Liver (tissue), 9 donors: ENCODE measurements around the gene HDAC5. TPM values are rescaled to one million over a fixed set of nuclear protein-coding genes. Genes with fewer than 3 reads are reported as not detected.

Experiments used
- DNase-seq: peaks from one replicate; pipeline ENCODE4 v3.0.0-alpha.2; 2017; ENCODE audit warnings: low spot score
- H3K27ac ChIP-seq, 2 donors: one replicate each; pipeline ENCODE4 v1.7.0; 2013; ENCODE audit warnings: inconsistent platforms in 2 of 2, low read length in 2 of 2, control low read depth in 1 of 2, low read depth in 1 of 2, mild to moderate bottlenecking in 1 of 2
- H3K27me3 ChIP-seq, 4 donors: one replicate each; pipeline versions ENCODE4 v1.6.1 to v1.7.0; 2013; ENCODE audit warnings: low read length in 3 of 4, inconsistent platforms in 1 of 4, mild to moderate bottlenecking in 1 of 4, moderate library complexity in 1 of 4; ENCODE audit not compliant: control insufficient read depth in 4 of 4, insufficient read depth in 4 of 4
- H3K36me3 ChIP-seq, 4 donors: one replicate each; pipeline versions ENCODE4 v1.6.1 to v1.7.0; 2013; ENCODE audit warnings: low read length in 3 of 4, mild to moderate bottlenecking in 3 of 4, low read depth in 1 of 4, moderate library complexity in 1 of 4; ENCODE audit not compliant: control insufficient read depth in 4 of 4, insufficient read depth in 3 of 4
- H3K4me1 ChIP-seq, 4 donors: one replicate each; pipeline versions ENCODE4 v1.6.1 to v1.7.0; 2013; ENCODE audit warnings: low read length in 3 of 4, mild to moderate bottlenecking in 3 of 4, moderate library complexity in 1 of 4; ENCODE audit not compliant: control insufficient read depth in 4 of 4, insufficient read depth in 4 of 4
- H3K4me3 ChIP-seq, 3 donors: one replicate each; pipeline versions ENCODE4 v1.6.1 to v1.7.0; 2013; ENCODE audit warnings: low read length in 3 of 3, control low read depth in 1 of 3, low read depth in 1 of 3, mild to moderate bottlenecking in 1 of 3
- H3K9ac ChIP-seq, 2 donors: one replicate each; pipeline ENCODE4 v1.7.0; 2013; ENCODE audit warnings: low read length in 2 of 2, mild to moderate bottlenecking in 2 of 2, moderate library complexity in 2 of 2, control low read depth in 1 of 2, low read depth in 1 of 2
- H3K9me3 ChIP-seq, 4 donors: one replicate each; pipeline versions ENCODE4 v1.6.1 to v1.7.0; 2013; ENCODE audit warnings: low read length in 3 of 4; ENCODE audit not compliant: control insufficient read depth in 4 of 4
- EGR1 ChIP-seq, 2 donors: IDR thresholded peaks; 2 replicates each; pipeline ENCODE4 v1.6.1; 2016 to 2018; ENCODE audit warnings: antibody characterized with exemption in 2 of 2, low read depth in 2 of 2
- FOXA1 ChIP-seq: IDR thresholded peaks from 2 replicates; pipeline ENCODE4 v1.6.1; 2016; ENCODE audit warnings: antibody characterized with exemption
- FOXA2 ChIP-seq: IDR thresholded peaks from 2 replicates; pipeline ENCODE4 v1.6.1; 2016; ENCODE audit warnings: antibody characterized with exemption
- GABPA ChIP-seq, 2 donors: IDR thresholded peaks in 1 of 2; conservative IDR thresholded peaks in 1 of 2; 2 replicates each; pipeline ENCODE4 v1.6.1; 2016; ENCODE audit warnings: antibody characterized with exemption in 2 of 2, mild to moderate bottlenecking in 1 of 2, moderate library complexity in 1 of 2
- HNF4A ChIP-seq, 2 donors: conservative IDR thresholded peaks; 2 replicates each; pipeline ENCODE4 v1.6.1; 2016; ENCODE audit warnings: antibody characterized with exemption in 2 of 2, mild to moderate bottlenecking in 2 of 2
- HNF4G ChIP-seq: IDR thresholded peaks from 2 replicates; pipeline ENCODE4 v1.6.1; 2016; ENCODE audit warnings: antibody characterized with exemption
- RAD21 ChIP-seq, 2 donors: IDR thresholded peaks; 2 replicates each; pipeline ENCODE4 v1.6.1; 2016; ENCODE audit warnings: antibody characterized with exemption in 2 of 2, mild to moderate bottlenecking in 2 of 2
- RXRA ChIP-seq, 2 donors: IDR thresholded peaks; 2 replicates each; pipeline ENCODE4 v1.6.1; 2017 to 2018; ENCODE audit warnings: antibody characterized with exemption in 2 of 2, mild to moderate bottlenecking in 1 of 2
- SP1 ChIP-seq: IDR thresholded peaks from 2 replicates; pipeline ENCODE4 v1.6.1; 2018; ENCODE audit warnings: antibody characterized with exemption, mild to moderate bottlenecking
- TAF1 ChIP-seq: conservative IDR thresholded peaks from 2 replicates; pipeline ENCODE4 v1.6.1; 2016; ENCODE audit warnings: antibody characterized with exemption, mild to moderate bottlenecking
- YY1 ChIP-seq: IDR thresholded peaks from 2 replicates; pipeline ENCODE4 v1.6.1; 2016; ENCODE audit warnings: antibody characterized with exemption, mild to moderate bottlenecking
- WGBS: extraction: QIAGEN DNeasy Blood & Tissue Kit; methylation state at CpG from one replicate; pipeline ENCODE4 v1.1.7; 2013; 5-methylcytosine and 5-hydroxymethylcytosine counted together
- polyA plus RNA-seq, 2 donors: library from polyadenylated mRNA; stranded (reverse) in 1 of 2; unstranded in 1 of 2; fragments of 200-250 nt in 1 of 2; fragments of >200 nt in 1 of 2; fragmentation: Nextera tagmentation in 1 of 2; extraction: Ambion mirVana in 1 of 2; gene quantifications; one replicate each; pipeline versions ENCODE4 v1.2.1 to v1.2.3, GENCODE V29; 2013 to 2015
- total RNA-seq, 2 donors: library from RNA; depleted of rRNA; stranded (reverse); fragments of >200 nt; gene quantifications; one replicate each; pipeline ENCODE4 v1.2.3, GENCODE V29; 2014
- TF ChIP-seq, protein P1 (sequence below): IDR thresholded peaks from 2 replicates; pipeline ENCODE4 v1.6.1; 2016; ENCODE audit warnings: antibody characterized with exemption
- TF ChIP-seq, protein P2 (sequence below): IDR thresholded peaks from 2 replicates; pipeline ENCODE4 v1.6.1; 2016; ENCODE audit warnings: antibody characterized with exemption
- TF ChIP-seq, protein P3 (sequence below): IDR thresholded peaks from 2 replicates; pipeline ENCODE4 v1.6.1; 2016; ENCODE audit warnings: antibody characterized with exemption
- TF ChIP-seq, protein P4 (sequence below): IDR thresholded peaks from 2 replicates; pipeline ENCODE4 v1.6.1; 2016; ENCODE audit warnings: antibody characterized with exemption, mild to moderate bottlenecking
- TF ChIP-seq, protein P5 (sequence below): fragments of 150-350 bp; IDR thresholded peaks from 2 replicates; pipeline ENCODE4 v1.5.1; 2017; ENCODE audit warnings: improper control_type of control experiment, low read depth, low read length; ENCODE audit not compliant: missing input control
- donor health status: healthy.
- donor health status: healthy.
- donor health status: healthy.
- donor health status: healthy.
- donor health status: healthy.

The HDAC5 gene
- total and polyA plus RNA-seq, 4 donors = 5.8 to 20.3 (median 14.4) TPM

DNA sequence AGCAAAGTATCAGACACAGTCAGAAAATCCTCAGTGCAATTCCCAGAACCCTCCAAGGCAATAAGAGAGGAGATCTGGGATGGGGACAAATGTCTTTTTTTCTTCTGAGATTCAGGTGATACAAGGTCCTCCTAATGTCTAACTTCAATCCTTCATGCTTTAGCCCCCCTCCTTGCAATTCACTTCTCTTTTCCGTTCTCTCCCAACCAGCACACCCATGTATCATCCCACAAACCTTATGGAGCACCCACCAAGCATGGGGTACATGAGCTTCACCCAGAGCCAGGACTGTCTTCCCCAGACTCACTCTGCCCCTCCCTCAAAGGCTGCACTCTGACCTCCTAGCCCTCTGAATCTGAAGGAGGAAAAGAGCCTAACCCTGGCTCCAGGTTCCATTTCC lies 10.1 kb downstream of the HDAC5 start:
- Histone ChIP-seq H3K27me3 (no peaks in the 10 kb centered on the region), H3K4me3 (no peak overlapping the region), H3K27ac (no peak overlapping the region), H3K4me1 (peaks cover 26 to 69% (median 41%) of the 10 kb centered on the region in 4 donors), H3K36me3 (no peaks in the 10 kb centered on the region), H3K9me3 (no peaks in the 10 kb centered on the region), H3K9ac (no peak overlapping the region)
- no peak for TF ChIP-seq GABPA (IDR thresholded peaks at IDR 0.05 in 1 of 2, conservative IDR thresholded peaks at IDR 0.05 in 1 of 2)
- TF ChIP-seq, protein P1, sequence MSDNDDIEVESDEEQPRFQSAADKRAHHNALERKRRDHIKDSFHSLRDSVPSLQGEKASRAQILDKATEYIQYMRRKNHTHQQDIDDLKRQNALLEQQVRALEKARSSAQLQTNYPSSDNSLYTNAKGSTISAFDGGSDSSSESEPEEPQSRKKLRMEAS = no peak
- DNase-seq = no peak
- 87% methylated on average over 1 of the region's 1 CpG for WGBS

DNA sequence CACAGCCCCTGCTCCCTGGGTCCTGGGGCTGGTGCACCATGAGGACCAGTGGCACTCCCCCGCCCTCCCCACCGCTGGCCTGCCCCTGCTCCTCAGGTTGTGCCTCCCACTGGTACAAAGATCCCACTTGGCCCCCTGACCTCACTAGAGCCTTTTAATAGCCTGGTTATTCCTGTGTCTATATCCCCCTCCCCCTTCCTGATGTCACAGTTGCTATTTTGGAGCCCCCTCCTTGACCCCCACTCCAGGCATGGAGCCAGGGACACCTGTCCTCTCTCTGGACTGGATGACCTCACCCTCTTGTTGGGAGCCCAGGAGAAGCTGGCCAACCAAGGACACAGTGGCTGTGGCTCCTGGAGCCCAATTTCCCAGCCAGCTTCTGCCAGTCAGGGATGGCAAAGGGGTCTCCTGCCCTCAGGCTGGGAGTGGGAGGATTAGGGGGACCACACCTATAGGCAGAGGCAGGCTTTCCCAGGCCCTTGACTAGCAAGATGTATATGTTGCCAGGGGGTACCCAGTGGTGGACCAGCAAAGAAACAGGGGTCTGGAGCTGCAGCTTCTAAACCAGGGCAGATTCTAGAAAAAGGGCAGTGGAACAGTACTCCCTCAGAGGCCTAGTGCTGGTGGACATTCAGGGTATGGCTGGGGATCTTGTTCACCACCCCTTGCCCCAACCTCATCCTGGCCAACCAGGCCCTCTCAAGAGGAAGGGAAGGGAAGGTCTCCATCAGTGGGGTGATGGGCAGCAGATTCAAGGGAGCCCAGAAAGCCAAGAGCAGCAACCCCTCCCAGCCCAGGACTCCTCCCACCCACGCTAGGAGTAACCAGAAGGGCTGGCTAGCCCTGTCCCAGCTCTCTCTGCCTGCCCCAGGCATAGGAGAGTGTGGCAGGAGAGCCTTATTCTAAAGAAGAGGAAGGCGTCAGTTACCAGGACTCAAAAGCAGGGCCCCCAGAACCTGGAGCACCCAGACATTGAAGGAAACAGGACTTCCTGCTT lies 10.9 kb downstream of the HDAC5 start:
- H3K36me3 ChIP-seq = no peaks in the 10 kb centered on the region
- TF ChIP-seq FOXA1 (no peak), RAD21 (IDR thresholded peaks at IDR 0.05) (no peak), GABPA (IDR thresholded peaks at IDR 0.05 in 1 of 2, conservative IDR thresholded peaks at IDR 0.05 in 1 of 2) (no peak), HNF4A (conservative IDR thresholded peaks at IDR 0.05) (no peak), YY1 (no peak), FOXA2 (no peak), HNF4G (no peak), SP1 (no peak), TAF1 (no peak), EGR1 (IDR thresholded peaks at IDR 0.05; ENCODE audit: low read depth in 2 of 2) (no peak), RXRA (IDR thresholded peaks at IDR 0.05) (no peak)
- TF ChIP-seq, protein P2, sequence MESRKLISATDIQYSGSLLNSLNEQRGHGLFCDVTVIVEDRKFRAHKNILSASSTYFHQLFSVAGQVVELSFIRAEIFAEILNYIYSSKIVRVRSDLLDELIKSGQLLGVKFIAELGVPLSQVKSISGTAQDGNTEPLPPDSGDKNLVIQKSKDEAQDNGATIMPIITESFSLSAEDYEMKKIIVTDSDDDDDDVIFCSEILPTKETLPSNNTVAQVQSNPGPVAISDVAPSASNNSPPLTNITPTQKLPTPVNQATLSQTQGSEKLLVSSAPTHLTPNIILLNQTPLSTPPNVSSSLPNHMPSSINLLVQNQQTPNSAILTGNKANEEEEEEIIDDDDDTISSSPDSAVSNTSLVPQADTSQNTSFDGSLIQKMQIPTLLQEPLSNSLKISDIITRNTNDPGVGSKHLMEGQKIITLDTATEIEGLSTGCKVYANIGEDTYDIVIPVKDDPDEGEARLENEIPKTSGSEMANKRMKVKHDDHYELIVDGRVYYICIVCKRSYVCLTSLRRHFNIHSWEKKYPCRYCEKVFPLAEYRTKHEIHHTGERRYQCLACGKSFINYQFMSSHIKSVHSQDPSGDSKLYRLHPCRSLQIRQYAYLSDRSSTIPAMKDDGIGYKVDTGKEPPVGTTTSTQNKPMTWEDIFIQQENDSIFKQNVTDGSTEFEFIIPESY = no peak
- TF ChIP-seq, protein P3, sequence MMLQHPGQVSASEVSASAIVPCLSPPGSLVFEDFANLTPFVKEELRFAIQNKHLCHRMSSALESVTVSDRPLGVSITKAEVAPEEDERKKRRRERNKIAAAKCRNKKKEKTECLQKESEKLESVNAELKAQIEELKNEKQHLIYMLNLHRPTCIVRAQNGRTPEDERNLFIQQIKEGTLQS = no peak
- TF ChIP-seq, protein P4, sequence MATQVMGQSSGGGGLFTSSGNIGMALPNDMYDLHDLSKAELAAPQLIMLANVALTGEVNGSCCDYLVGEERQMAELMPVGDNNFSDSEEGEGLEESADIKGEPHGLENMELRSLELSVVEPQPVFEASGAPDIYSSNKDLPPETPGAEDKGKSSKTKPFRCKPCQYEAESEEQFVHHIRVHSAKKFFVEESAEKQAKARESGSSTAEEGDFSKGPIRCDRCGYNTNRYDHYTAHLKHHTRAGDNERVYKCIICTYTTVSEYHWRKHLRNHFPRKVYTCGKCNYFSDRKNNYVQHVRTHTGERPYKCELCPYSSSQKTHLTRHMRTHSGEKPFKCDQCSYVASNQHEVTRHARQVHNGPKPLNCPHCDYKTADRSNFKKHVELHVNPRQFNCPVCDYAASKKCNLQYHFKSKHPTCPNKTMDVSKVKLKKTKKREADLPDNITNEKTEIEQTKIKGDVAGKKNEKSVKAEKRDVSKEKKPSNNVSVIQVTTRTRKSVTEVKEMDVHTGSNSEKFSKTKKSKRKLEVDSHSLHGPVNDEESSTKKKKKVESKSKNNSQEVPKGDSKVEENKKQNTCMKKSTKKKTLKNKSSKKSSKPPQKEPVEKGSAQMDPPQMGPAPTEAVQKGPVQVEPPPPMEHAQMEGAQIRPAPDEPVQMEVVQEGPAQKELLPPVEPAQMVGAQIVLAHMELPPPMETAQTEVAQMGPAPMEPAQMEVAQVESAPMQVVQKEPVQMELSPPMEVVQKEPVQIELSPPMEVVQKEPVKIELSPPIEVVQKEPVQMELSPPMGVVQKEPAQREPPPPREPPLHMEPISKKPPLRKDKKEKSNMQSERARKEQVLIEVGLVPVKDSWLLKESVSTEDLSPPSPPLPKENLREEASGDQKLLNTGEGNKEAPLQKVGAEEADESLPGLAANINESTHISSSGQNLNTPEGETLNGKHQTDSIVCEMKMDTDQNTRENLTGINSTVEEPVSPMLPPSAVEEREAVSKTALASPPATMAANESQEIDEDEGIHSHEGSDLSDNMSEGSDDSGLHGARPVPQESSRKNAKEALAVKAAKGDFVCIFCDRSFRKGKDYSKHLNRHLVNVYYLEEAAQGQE = no peak
- TF ChIP-seq, protein P5, sequence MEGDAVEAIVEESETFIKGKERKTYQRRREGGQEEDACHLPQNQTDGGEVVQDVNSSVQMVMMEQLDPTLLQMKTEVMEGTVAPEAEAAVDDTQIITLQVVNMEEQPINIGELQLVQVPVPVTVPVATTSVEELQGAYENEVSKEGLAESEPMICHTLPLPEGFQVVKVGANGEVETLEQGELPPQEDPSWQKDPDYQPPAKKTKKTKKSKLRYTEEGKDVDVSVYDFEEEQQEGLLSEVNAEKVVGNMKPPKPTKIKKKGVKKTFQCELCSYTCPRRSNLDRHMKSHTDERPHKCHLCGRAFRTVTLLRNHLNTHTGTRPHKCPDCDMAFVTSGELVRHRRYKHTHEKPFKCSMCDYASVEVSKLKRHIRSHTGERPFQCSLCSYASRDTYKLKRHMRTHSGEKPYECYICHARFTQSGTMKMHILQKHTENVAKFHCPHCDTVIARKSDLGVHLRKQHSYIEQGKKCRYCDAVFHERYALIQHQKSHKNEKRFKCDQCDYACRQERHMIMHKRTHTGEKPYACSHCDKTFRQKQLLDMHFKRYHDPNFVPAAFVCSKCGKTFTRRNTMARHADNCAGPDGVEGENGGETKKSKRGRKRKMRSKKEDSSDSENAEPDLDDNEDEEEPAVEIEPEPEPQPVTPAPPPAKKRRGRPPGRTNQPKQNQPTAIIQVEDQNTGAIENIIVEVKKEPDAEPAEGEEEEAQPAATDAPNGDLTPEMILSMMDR = no peak
- TF ChIP-seq, protein P1 = no peak
- DNase-seq = no peak
- no peak overlapping the region for H3K4me3 ChIP-seq
- WGBS = 81% methylated on average over 4 of the region's 4 CpGs
- no peaks in the 10 kb centered on the region for H3K9me3 ChIP-seq
- no peak overlapping the region for H3K9ac ChIP-seq
- H3K27ac ChIP-seq = peak overlapping the region; percentile 20 to 97
- H3K4me1 ChIP-seq = peaks cover 34 to 77% (median 49%) of the 10 kb centered on the region in 4 donors
- H3K27me3 ChIP-seq = no peaks in the 10 kb centered on the region
